Activated T-cell treated with anti-CD3 and anti-CD28 coated beads for 4 hours (primary cell): ENCODE data around the gene CEACAM8.
A peak's percentile ranks its signal among the peaks of the same experiment; 100 is the strongest.
"Not testable (repeated sequence)": the region's sequence is repeated elsewhere in the genome, so short reads cannot be mapped to it uniquely, and the experiment has no call there.

ENCODE experiments used
- DNase-seq: peaks from one replicate; pipeline ENCODE4 v3.0.0-alpha.2; 2020

CEACAM8 gene

DNA sequence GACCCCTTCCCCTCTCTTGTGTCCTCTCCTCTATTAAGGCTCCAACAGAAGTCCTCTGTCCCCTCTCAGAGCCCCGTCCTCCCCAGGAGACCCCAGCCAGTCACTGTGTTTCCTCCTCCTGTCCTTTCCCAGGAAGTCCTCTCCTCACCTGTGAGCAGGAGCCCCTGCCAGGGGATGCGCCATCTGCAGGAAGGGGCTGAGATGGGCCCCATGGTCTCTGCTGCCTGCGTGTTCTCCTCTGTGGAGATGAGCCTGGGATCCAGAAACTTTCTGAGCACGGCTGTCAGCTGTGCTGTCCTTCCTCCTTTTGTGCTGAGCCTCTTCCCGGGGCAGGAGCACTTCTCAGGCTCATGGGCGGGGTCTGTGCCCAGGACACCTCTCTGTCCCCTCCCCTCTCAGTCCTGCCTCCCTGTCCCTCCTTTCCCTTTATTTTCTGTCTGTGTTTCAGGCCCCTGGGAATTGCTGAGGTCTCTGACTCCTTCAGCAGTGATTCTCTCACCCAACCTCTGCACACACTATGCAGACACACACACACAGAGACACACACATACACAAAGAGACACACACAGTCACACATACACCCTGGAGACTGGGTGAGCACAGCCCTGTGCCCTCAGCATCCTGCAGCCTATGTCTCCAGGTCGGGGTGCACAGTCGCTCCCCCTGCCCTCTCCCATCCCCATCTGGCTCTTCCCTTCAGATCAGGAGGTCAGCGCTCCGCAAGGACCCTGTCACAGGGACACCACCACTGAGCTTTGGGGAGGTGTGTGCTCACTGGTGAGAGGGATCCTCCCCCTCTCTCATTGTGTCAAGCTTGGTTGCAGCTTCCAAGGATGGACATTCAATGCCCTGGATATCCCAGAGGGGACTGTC is at the start of gene CEACAM8:
Gene CEACAM8, minus strand, starts transcription at position 308 of the 873 bp plus-strand sequence. Its CDS starts 96 bp downstream, at position 212.
- DNase-seq, result no peak

DNA sequence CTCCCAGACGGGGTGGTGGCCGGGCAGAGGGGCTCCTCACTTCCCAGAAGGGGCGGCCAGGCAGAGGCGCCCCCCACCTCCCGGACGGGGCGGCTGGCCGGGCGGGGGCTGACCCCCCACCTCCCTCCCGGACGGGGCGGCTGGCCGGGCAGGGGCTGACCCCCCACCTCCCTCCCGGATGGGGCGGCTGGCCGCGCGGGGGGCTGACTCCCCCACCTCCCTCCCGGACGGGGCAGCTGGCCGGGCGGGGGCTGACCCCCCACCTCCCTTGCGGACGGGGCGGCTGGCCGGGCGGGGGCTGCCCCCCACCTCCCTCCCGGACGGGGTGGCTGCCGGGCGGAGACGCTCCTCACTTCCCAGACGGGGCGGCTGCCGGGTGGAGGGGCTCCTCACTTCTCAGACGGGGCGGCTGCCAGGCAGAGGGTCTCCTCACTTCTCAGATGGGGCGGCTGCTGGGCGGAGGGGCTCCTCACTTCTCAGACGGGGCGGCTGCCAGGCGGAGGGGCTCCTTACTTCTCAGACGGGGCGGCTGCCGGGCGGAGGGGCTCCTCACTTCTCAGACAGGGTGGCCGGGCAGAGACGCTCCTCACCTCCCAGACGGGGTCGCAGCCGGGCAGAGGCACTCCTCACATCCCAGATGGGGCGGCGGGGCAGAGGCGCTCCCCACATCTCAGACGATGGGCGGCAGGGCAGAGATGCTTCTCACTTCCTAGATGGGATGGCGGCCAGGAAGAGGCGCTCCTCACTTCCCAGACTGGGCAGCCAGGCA is 44.8 kb upstream of the CEACAM8 start:
- DNase-seq, result not testable (repeated sequence)

DNA sequence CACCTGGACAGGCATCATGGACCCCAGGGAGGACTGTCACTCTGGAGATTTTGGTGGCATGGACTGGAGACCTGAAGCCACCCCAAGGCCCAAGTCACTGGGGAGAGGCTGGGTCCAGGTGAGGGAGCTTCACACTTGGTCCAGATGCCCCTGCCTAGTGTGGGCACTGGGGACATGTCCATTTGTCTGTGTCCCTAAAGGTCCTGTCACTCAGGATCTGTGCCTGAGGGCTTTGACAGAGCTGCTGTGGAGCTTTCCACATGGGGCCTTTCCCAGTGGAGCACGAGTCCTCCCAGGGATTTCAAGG is 40.5 kb upstream of the CEACAM8 start:
- DNase-seq, result no peak

DNA sequence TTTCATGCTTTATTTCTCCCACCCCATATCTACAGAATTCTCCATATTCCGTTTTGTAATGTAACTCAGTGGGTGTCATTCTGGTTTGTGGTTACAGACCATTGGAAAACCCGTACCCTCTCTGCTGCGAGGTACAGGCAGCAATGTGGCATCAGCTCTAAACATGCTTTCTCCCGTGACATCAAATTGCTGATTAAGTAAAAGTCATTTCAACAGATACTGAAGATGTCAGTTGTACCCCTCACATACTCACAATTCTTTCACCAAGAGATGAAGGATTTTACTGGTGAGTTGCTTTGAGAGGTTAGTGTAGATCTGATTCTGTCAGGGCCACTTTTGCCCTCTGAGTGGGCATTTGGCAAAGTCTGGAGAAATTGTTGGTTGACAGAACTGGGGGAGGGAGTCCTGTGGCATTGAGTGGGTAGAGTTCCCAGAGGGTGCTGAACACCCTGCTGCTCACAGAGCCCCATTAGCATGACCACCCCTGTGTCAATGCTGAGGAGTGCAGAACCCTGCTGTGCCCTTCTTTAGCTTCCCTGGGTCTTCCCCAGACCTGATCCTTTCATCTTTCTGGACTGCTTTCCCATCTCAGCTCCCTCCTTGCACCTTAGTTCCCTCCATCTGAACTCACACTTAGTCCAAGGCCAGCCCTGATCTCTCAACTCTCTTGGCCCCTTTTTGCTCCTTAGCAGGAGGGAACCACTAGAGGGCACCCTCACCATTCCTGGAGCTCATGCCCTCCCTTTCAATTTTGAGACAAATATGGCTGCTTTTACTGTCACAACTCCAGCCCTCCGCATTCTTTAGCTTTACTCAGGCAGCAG is 39.9 kb upstream of the CEACAM8 start:
- no peak for DNase-seq

DNA sequence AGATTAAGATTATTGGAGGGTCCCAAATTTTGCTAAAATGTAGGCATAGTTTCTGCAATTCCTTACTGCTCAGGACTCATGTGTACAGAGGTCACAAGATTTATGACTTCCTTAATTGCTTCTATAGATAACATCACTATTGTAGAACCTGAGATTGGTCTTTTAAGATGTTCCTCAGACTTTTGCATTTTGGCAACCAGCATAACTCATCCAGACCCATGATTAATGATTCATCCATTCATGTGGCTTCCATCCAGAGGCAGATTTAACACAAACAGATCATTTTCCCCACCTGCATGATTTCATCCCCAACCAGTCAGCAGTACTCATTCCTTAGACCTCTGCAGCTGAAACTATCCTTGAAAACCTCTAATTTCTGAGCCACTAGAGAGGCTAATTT is 34.5 kb upstream of the CEACAM8 start:
- no peak for DNase-seq

DNA sequence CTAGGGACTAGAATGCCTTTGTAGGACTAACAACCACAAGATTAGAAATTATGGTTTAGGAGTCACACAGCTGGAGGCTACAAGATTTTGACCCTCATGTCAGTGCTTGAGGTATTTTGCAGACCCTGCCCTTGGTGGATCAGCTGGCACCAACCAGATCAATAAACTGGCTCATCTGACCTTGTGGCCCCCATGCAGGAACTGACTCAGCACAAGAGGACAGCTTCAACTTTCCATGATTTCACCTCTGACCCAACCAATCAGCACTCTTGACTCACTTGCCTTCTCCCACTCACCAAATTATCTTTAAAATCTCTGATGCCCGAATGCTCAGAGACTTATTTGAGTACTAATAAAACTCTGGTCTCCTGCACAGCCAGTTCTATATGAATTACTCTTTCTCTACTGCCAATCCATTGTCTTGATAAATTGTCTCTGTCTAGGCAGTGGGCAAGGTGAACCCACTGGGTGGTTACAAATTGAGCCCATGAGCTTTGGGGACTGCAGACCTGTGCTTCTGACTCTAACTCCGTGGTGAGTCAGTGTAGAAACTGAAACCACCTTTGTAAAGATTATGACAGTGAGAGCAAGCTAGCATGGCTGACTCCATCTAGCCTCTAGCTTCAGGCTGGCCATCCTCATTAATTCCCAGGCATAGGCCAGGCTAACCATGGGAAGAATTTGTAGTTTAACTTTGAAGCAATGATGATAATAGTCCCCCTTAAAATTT is 33.9 kb upstream of the CEACAM8 start:
- DNase-seq, result no peak

DNA sequence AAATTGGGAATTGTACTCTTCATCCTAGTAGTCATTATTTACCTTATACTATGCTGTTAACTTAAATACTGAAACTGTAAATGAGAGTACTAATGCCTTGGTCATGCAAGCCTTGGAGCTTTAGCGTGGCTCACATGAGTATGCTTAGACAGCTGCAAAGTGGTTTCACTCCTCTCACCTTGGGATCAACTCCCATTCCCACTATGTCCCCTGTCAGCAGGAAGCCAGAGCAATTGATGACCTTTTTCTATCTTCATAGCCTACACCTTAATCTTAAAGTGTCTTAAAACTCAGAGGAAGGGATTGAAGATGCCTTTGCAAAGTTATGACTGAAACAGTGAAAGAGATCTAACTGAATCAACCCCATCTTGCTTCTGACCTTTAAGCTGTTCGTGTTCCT is 33.2 kb upstream of the CEACAM8 start:
- no peak for DNase-seq

DNA sequence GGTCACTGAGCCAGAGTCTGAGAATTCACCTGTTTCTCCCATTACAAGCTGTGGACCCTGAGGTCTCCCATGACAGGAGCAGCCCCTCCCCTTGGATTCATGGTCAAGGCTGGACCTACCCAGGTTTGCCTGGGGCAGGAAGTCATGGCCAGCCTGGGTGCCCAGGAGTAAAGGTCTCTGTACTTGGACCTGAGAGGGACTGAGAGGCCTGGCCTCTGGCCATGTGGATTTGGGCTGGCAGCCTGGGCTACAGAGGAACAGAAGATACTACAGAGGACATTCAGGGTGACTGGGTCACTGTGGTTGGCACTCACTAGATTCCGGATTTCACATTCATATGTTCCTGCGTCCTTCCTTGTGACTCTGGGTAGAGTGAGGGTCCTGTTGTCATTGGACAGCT is 31.5 kb upstream of the CEACAM8 start:
- no peak for DNase-seq

DNA sequence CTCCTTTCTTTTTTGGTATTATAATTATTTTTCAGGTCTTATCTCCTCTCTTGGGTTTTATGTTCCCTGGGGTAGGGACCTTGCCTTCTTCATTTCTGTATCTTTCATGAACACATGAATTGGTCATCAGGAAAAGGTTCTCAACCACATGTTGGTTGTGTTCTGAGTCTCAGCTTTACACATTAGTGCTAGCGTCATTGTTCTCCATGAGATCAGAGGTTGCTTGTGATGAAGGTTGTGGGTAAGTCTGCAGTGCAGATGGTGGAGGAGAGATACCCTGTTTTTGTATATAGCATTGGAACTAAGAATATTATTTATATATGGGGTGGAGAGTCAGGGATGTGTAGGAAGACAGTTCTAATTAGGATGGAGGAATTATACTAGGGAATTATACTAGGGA is 24.5 kb upstream of the CEACAM8 start:
- DNase-seq, result no peak

DNA sequence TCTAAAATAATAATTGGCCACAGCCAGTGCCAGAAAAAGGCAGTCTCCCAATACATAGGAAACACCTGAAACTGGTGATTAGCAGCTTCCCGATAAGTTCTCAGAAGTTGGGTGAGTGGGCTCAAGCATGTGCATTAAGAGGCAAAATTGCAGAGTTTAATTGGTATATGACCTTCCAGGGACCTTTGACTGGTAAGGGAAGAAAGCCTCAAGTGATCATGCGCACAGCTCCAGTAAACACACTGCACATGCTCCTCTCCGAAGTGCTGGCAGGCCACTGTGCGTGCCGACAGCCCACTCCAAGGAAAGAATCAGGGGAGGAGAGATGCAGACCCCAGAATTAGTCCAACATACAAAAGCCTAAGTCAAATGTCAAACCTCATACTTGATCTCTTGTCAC is 18.9 kb upstream of the CEACAM8 start:
- no peak for DNase-seq

DNA sequence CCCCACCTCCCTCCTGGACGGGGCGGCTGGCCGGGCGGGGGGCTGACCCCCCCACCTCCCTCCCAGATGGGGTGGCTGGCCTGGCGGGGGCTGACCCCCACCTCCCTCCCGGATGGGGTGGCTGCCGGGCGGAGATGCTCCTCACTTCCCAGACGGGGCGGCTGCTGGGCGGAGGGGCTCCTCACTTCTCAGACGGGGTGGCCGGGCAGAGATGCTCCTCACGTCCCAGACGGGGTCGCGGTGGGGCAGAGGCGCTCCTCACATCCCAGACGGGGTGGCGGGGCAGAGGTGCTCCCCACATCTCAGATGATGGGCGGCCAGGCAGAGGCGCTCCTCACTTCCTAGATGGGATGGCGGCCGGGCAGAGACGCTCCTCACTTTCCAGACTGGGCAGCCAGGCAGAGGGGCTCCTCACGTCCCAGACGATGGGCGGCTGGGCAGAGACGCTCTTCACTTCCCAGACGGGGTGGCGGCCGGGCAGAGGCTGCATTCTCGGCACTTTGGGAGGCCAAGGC is 15.7 kb upstream of the CEACAM8 start:
- not testable (repeated sequence) for DNase-seq

DNA sequence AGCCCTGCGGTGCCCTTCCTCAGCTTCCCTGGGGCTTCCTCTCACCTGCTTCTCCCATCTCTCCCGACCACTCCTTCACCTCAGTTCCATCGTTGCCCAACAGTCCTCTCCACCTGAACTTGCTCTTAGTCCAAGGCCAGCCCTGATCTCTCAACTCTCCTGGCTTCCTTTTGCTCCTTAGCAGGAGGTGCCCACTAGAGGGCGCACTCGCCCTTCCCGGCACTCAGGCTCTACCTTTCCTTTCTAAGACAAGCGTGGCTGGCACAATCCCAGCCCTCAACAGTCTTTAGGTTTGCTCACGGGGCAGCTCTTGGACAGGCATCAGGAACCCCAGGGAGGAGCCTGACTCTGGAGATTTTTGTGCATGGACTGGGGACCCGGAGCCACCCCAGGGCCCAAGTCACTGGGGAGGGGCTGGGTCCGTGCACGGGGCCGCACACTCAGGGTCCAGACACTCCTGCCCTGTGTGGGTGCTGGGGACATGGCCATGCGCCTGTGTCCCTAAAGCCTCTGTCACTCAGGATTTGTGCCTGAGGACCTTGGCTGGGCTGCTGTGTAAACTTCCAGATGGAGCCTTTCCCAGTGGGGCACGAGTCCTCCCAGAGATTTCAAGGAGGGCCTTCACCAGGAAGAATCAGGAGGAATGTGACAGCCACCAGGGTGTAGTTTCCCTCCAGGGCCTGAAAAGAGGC is 12.1 kb upstream of the CEACAM8 start:
- DNase-seq, result peak; percentile 21

DNA sequence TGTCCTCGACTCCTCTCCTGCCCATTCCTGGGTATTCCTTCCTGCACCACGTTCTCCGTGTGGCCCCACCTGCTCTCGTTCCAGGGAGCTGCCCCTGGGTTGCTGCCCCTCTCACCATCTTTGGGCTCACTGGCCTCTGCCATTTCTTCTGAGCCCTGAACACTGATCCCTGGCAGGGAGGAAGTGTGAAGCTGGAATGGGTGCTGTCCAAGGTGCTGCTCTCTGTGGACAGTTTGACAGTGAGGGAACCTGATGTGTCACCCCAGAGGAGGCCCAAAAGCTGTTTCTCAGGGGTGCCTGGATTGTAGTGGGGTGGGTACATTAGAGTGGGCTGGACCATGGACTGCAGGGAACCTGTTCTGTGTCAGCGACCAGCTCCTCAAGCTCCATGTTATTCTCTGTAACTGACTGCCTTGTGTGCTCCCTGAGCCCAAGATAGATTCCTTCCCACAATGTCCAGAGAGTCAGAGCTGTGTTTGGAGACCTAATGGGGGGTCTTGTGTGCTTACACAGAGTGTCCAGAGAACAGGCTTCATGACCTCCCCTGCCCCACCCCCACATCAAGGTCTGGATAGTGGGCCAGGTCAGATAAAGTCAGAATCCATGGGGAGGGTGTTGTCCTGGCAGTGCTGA is 7.2 kb upstream of the CEACAM8 start:
- DNase-seq, result no peak

DNA sequence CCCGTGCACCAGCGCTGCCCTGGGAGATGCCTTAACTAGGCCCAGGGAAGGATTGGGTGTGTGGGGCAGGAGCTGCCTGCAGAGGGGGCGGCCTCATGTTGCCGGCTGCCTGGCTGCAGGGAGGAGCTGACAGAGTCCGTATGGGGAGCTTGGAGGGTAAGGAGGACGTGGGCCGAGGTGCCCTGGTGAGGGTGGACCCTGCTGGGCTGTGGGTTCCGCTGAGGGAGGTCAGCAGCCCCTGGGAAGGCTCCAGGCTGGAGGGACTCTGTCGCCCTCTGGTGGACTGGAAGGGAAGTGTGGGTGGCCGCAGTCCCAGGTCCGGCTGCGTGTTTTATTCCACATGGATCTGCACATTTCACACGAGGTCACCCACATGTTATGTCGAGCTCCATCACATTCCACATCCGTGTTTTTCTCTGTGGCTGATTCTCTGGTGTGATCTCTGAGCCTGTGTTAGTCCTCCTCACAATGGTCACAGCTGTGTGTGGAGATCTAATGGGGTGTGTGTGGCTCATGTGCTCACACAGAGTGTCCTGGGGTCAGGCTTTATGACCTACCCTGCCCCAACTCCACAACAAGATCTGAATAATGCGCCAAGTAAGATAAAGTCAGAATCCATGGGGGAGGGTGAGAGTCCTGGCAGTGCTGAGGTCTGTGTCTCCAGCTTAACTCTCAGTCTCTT is 1.8 kb upstream of the CEACAM8 start:
- peak; percentile 19 for DNase-seq

DNA sequence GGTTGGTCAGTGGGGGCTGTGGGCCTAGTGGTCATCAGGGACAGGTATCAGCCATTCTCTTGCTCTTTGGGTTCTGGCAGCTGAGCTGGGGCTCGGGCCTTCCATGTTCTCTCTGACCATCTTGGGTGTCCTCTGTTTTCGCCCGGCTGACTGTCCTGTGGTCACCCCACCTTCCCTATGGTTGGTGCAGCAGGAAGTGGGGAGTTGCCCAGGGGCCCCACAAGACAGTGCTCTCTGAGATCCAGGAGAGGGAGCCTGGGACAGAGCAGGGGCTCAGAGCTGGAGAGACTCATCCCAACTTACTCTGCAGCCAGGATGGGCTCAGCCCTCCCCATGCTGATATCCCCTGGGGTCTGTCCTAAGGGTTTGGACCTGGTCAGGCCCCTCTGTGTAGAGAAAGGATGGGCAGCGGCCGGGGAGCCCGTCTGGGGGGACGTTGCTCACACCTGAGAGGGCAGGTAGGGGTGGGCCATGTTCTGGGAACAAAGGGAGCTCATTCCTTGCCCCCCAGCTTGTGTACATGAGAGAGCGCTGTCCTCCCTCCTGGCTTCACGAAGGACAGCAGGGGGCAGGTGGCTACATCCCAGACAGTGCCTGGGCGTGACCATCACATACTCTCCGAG is 937 bp upstream of the CEACAM8 start:
- no peak for DNase-seq

DNA sequence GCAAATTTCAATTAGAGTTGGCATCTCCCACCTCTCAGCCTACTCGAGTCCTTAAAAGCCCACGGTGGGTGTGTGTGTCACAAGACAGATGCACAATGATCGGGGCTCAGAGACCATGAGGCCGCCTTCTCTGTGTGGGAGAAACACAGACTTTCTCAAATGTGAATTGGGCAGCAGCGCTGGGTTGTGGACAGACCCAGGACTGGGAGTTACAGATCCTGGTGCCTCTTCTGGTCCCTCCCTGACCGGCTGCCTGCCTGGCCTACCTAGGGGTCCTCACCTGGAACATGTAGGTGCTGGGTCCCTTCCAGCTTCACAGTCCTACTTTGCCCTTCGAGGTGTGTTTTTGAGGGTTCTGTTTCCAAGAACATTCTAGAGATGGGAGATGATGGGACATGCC is 4.9 kb downstream of the CEACAM8 start:
- DNase-seq, result no peak

DNA sequence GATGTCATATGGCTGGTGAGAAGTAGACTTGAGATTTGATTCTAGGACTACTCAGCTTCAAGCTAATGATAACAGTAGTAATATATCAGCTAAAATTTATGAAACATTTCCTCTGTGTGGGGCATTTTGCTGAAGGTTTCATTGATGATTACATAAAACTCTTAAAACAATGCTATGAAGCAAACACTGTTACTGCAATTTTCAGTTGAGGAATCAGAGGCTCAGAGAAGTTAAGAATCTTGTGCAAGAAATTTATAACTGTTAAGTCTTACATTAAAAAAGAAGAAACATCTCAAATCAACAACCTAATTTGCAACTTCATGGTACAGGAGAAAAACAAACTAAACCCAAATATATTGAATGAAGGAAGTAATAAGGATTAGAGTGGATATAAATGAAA is 10.3 kb downstream of the CEACAM8 start:
- no peak for DNase-seq

DNA sequence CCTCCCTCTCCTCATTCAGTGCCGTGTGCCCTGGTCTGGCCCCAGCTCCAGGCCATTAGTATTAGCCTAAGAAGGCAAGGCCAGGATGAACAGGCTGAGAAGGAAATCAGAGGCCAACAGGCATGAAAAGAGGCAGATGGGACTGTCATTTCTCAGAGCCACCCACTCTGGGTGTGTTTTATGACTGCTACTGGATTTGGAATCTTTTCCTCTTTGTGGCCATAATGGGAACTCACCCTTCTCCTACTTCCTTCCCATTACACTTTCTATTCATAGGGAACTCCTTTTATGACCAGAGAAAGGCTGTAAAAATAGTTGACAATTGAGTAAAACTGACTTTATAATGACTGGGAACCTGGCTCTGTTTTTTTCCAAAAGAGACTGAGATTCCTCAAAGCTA is 17.7 kb downstream of the CEACAM8 start:
- DNase-seq, result no peak

DNA sequence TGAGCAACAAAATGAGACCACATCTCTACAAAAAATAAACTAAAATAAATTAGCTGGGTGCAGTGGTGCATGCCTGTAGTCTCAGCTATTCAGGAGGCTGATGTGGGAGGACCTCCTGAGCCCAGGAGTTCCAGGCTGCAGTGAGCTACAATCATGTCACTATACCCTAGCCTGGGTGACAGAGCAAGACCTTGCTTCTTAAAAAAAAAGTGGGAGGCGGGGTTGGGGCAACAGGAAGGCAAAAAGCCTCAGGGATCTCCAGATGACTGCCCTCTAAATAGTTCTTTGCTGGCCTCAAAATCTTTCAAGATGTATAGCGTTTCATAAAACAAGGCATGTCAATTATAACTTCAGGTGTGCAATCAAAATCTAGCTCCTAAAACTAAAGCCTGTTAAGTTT is 18.5 kb downstream of the CEACAM8 start:
- no peak for DNase-seq

DNA sequence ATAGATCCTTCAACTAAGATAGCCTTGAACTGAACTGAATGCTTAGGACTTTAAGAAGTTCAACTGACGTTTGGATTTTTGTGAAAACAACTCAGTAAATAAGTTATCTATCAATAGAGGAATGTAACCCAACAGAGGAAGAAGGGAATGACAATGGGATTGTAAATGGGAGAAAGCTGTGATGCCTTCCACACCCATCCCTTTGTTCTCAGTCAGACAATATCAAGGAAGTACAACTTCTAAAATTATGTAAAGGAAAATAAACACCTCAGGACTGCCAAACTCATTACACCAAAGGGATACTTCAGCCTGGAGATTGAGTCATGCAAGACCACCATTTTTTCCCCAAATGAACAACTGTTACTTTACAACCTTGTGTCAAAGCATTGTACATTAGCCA is 21.1 kb downstream of the CEACAM8 start:
- no peak for DNase-seq
